GM21528 (cell line): Measurements from ENCODE around the gene C1orf216.
"Not testable (repeated sequence)": the region's sequence is repeated elsewhere in the genome, so short reads cannot be mapped to it uniquely, and the experiment has no call there.

Source experiments
- ATAC-seq: cut with Tn5 transposase; IDR thresholded peaks from one replicate; pipeline ENCODE4 v1.9.1; 2021; ENCODE audit warnings: mild to moderate bottlenecking, moderate library complexity; ENCODE audit not compliant: unreplicated experiment, low FRiP score

C1orf216 gene, protein sequence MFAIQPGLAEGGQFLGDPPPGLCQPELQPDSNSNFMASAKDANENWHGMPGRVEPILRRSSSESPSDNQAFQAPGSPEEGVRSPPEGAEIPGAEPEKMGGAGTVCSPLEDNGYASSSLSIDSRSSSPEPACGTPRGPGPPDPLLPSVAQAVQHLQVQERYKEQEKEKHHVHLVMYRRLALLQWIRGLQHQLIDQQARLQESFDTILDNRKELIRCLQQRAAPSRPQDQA

DNA sequence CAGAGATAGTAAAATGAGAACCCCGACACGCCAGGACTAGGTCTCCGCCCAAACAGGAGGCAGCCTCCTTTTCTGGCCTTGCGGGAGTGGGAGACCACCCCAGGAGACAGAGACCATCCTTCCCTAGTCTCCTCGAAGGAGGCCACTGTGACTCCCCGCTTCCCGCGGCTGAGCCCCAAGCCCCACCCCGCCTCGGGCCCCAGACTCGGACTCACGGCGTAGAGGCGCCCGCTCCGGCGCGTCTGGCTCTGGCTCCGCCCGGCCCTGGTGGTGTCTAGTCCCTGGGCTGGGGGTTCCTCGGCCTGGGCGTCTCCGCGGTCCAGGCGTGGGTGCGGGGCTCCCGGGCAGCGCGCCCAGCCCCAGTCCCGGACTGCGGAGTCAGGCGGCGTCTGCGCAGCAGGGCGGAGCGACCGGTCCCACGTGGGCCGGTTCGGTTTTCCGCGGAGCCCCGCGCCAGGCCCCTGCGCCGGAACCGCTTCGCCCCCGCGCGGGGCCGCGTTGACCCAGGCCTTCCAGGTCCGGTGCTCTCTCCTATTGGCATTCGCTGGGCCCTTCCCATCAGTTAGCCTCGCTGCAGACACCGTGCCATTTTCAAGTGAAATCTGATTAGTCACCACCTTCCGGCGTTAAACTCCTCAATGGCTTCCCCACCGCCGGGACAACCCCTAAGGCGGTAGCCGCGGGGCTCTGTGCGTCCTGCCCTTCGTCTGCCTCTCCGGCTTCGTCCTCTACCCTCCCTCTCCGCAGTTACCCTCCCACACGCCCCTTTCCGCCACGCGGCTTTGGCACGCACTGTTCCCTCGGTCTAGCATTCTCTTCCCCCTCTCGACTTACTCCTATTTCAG is at the start of gene C1orf216:
C1orf216 (minus strand) TSS at position 393 of the 845 bp plus-strand sequence. CDS start 2,563 bp downstream, outside the sequence.
- ATAC-seq = peak; percentile 70

DNA sequence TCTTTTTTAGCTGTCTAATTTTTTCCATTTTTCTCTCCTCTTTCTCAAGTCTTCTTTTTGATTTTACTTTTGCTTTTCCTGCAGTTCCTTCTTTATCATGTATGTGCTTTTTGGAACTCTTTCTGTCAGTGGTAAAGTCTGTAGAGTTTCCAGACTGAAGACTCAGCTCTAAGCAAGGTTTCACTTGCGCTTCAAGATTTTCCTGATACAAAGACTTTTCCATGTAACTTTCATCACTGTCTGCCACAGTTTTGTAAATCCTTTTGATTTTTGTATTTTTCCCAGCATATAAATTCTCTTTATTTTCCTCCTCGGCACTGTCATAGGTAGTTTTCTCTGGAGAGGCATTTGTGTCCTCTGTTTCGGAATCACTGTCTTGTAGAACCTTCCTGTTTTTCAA is 45.6 kb upstream of the C1orf216 start:
- ATAC-seq = no peak

DNA sequence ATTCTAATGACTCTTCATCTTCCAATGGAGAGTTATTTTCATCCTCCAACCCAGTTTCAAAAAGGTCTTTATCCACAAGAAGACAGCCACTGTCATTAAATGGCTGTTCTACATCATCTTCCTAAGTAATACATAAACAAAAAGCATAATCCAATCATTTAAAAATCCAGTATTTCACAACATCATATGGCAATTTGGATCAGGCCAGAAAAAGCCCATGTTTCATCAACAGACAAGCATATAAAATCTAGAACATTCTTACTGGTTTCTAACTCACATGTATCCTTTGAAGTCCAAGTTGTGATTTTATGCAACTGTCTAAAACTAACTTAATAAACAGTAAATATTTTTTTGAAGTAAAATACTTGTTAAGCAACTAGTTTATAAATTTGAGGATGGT is 44.5 kb upstream of the C1orf216 start:
- ATAC-seq = no peak

DNA sequence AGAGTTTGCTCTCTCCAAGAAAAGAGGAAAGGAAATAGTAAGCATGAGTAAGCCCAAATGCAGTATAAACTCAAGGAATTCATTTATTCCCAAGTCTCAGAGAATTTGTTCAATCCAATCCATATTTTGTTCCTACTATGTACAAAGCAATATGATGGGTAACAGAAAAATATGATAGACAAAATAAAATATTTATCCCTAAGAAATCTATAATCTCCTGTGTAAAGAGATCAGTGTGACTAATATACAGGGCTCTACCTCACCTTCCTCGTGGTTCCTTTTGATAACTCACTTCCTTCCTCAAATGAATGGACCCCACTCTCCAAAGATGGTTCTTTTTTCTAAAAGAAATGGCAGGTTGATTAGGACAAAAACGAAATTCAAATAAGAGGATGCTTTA is 43.5 kb upstream of the C1orf216 start:
- ATAC-seq = no peak

DNA sequence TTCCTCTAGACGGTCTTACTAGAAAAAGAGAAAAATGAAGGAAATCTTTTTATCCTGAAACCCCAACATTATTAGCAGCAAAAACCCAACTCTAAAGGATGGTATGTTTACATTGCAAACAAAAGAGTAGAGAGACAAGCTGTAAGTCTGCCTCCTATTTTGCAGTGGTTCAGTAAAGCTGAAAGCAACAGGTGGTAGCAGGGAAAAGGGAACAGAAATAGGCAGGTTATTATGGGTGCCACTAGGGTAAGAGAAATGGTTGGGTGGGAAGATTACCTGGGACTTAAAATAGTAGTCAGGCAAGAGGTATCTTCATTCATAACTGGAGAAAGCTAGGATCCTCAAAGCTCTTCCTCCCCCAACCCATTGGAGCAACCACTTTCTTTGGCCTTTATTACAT is 37.4 kb upstream of the C1orf216 start:
- ATAC-seq = no peak

DNA sequence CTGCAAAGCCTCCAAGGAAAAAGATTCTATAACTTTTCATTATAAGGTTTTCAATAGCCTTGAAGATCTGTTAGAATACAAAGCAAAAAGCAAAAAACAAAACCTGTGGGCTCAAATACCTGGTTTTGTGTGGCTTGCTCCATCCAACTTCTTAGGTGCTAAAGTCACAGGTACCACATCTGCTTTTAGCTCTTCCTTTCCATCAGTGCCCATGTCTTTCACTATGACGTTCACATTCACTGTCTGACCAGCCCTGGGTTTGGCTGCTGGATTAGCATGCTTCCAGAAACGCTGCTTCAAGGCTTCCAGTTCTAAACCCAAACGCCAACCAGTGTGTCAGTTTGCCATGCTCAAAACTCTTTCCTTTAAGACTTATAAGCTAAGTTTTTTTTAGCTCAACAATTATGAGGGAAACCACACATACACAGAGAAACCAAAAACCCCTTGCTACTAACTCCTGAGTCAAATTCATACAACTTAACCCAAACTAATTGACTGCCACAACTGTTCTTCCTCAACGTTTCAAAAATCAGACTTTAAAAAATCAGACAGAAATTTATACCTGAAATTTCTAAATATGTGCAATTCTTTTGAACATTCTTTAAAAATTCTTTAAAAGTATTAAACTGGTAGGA is 35.1 kb upstream of the C1orf216 start:
- no peak for ATAC-seq

DNA sequence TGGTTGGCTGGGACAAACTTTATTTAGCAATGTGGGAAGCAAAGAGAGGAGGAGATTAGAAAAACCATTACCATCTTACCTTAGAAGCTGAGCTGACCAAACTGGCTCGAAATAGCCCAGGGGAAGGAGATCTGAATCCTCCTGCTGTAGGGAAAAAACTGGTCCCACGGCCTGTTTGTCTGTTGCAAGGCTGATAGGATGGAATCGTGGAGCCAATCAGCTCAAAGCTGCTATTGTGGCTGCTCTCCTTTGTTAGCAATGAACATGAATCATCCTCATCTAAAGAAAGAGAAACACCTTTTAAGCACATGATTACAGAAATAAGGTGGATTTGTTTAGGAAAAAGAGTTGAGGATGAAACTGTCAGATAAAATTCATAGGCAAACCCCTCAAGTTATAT is 29.6 kb upstream of the C1orf216 start:
- no peak for ATAC-seq

DNA sequence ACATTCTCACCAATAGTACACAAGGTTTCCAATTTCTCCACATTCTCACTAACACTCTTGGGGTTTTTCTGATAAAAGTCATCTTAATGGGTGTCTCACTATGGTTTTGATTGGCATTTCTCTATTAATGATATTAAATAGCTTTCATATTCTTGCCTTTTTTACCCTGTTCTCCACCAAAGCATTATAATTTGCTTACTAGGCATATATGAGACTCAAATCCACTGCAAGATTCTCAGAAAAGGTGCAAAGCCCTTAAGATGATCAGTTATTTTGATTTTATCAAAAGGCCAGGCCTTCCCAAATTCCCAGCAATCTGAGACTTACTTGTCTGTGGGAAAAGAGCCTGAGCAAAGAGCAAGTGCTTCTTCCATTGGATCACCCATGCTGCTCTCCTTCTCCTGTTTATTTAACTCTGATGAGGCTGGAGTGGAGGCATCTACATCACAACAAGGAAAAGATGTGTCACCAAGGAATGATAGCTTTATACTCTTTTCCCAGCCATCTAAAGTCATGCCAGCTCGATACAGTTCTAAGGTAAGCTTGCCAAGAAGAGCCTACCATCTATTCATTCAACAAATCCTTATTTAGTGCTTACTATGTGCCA is 26.5 kb upstream of the C1orf216 start:
- ATAC-seq = no peak

DNA sequence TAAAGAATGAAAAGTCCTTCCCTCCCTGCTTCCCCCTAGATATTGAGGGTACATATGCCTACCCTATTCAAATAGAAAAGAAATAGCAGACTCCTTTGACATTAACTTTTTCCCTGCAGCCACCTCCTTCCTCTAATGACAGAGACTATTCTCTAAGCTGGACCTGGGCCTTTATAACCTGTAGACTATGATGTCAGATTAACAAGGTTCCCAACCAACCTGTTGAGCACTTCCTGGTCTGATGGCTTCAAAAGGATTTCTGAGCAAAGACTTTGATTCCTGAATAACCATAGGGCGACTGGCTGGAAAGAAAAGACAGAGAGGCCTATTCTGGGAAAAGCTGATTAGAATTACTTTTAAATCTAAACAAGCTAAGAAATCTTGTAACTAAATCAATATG is 18.4 kb upstream of the C1orf216 start:
- ATAC-seq = no peak

DNA sequence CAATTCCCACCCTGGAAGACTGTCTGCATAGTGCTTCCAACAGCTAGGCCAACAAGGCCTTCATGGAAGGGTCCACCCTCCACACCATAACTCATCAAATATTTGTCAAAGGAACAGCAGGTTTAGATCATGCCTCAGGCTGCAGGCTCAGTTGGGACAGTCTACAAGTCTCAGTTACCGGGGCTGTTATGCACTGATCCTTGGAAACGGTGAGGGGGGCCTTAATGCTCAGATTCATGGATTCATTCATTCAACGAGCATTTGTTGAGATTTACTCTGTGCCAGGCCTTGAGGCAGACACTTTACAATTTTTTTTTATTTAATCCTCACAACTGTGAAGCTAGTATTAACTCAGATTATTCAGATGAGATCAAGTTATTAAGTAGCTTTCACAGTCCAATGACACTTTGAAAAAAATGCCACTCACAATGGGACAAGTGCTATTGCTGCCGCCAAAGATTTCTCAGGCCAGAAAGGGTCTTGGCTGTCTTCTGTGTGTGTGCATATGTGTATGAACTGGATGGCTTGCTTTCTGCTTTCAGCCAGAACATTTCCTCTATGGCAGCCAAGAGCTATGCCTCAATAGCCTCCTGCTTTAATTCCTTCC is 8.9 kb upstream of the C1orf216 start:
- no peak for ATAC-seq

DNA sequence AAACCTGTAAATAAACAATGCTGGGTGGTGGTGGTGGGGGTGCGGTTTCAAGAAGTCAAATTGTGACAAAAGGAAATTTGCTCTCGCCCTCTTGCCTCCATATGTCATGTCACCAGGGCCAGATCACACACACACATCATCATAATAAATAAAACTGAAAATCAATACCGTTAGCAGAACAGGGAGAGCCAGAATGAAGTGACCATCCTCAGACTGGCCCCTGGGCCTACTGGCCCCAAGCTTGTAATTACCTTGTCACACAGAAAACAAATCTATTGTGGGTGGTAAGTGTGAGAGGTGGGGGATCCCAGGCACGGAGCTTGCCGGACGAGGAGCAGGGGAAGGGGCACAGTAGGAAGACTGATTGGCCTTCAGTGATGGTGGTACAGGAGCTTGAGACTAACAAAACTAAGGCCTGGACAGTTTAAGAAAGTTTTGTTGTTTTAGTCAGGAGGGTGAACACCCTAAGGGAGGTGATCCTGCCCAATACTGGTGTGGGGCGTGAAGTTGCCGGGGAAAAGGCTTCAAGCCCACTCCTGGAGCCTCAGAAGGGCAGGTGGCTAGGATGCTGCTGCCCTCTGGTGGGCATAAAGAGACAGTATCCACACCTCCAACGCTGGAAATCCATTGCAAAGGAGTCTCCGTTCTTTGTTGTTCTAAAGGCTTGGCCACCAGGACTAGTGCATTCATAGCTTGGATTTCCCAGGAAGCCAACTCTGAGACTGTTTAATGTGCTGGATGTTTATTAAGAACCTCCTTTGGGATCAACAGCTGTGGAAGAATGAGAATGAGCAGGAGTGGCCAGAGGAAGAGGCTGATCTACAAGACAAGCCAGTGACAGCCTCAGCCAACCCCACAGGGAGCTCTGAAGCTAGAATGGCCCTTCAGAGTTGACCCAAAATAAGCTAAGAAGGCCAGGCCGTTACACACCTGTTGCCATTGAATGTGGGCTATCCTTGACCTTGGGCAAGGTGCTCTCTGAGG is 8.1 kb upstream of the C1orf216 start:
- ATAC-seq = no peak

DNA sequence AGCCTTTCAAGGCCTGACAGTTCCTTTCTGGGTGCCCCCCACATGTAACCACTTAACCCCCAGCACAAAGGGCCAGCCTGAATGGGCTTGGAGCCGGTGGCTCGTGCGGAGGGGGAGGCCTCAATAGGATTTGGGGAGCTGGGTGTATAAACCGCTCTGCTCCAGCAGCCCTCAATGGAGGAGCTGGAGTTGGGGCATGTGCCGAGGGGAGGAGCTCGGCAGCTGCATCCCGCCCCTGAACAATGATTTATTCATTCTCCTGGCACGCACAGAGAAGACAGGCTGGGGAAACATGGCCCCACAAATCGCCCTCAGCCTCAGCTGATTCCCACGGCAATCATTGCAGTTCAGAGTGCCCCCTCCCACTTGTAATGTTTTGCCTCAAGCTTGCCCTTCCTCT is 6.9 kb upstream of the C1orf216 start:
- ATAC-seq = no peak

DNA sequence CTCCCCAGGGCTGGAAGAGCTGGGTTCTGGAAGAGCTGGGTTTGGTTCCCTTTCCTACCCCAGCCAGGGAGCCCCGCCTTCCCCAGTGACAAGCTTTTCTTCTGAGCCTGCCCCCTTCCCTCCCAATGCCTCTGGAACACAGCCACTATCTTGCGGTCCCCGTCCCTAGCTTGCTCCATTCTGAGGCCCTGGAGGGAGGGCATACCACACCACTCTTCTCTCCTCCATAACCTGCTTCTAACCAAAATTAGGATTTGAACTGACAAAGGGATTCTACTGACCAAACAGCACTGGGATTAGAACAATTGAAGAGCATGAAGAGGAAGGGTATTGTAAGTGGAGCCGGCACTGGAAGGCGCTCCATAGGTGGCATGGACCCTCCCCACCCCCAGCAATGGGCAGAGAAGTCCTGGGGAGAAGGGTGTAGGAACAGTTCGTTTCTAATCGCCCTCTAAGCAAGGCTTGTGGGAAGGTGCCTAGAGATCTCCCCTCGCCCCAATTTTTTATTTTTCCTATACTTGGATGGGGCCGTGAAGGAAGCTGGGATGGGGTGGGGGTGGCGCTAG is 690 bp downstream of the C1orf216 start:
- no peak for ATAC-seq

DNA sequence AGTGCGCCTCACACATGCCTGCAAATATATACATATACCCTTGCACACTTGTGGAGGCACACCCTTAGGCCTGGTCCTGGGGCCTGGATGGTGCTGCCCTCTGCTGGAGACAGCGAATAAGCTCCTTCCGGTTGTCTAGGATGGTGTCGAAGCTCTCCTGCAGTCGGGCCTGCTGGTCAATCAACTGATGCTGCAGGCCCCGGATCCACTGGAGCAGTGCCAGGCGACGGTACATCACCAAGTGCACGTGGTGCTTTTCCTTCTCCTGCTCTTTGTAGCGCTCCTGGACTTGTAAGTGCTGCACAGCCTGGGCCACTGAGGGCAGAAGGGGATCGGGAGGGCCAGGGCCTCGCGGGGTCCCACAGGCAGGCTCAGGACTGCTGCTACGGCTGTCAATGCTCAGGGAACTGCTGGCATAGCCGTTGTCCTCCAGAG is 3.1 kb downstream of the C1orf216 start:
- ATAC-seq = no peak

DNA sequence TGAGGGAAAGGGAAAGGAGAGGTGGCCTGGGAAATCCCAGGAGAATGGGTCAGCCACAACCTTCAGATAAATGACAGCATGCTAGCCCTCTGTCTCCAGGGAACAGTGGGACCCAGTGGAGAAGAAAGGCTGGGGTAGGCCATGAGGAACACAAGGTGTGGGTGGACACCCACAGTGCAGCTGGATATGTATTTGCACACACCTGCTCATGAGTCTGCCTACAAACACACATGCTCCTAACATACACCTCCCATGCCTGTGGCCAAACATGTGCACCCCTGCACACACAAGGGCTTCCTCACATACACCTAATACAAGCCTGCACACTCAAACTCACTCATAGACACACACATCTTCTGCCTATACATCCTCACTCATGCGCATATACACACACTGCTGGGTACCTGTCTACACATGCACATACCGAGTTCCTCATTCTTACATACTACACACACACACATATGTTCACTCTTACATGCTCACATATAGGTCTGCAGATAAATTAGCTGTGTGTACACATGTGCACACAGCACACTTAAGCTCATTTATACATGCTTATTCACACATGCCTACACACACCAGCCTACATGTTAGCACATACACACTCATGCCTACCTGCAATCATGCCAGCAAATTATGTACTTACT is 3.6 kb downstream of the C1orf216 start:
- no peak for ATAC-seq

DNA sequence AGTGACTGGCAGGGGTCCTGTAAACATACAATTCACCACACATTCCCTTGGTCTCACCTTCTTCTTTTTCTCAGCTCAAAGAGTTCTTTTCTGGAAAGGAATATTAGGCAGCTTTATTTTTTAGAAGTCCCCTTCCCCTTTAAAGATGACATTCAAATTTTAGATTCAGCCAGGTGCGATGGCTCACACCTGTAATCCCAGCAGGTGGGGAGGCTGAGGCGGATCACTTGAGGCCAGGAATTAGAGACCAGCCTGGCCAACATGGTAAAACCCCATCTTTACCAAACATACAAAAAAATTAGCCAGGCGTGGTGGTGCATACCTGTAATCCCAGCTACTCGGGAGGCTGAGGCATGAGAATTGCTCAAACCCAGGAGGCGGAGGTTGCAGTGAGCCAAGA is 7.6 kb downstream of the C1orf216 start:
- ATAC-seq = not testable (repeated sequence)

DNA sequence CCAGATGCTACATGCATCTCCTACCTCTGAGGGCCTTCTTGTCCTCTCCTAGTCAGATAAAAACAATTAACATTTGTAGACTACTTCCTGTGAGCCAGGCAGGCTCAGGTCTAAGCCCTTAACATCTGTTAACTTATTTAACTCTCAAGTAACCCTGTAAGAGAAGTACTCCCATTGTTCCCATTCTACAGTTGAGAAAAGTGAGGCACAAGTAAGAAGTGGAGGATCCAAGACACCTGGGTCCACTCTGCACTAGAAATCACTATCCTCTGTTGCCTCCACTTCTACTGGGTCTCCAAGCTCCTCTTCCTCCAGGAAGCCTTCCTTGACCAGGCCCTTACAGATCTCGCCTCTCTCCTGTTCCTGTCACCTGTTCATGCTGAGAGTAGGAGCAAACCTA is 9.7 kb downstream of the C1orf216 start:
- no peak for ATAC-seq

DNA sequence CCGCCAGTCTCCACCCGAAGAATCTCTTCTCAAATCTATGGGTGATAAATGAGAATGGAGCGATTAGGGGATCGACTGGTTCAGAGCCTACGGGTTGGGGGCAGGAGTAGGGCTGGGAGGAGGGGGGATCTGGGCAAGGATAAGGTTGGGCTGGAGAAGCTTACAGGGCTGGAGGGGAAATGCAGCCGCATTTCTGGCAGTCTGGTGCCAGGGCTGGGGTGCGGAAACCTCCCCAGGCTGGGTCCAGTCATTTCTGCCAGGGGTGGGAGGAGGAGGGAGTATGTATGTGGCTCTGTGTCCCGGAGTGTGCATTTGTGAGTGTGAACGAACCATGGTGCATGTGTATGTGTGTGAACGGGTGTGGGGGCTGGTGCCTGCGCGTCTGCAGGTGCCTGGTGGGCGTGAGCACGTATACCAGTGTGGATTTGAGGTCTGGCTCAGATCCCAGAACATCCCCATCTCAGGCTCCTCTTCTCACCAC is 10.2 kb downstream of the C1orf216 start:
- ATAC-seq = no peak
